Calu3 (cell line): ENCODE results near the gene DDX10. TPM values are rescaled to one million over a fixed set of nuclear protein-coding genes. Genes with fewer than 3 reads are reported as not detected.

ENCODE experiments used
- BruUV-seq: library from RNA; stranded (reverse); fragments of 400-500 nt; replicated peaks from 2 replicates; lab custom pipeline; 2021; lab: Mats Ljungman, UMichigan
- CTCF ChIA-PET: fragments of 300-600 bp; sonication (Branson Sonifier 250); formaldehyde crosslinking; loops from one replicate; lab custom pipeline; 2022; ENCODE audit warnings: antibody characterized with exemption; lab: Charles Lee
- DNase-seq: peaks from one replicate; pipeline ENCODE4 v3.0.0; 2022
- H3K27ac Mint-ChIP-seq: one replicate; pipeline ENCODE4 v1.8.0; 2022; ENCODE audit warnings: mixed read lengths; ENCODE audit not compliant: unreplicated experiment
- H3K27me3 Mint-ChIP-seq: one replicate; pipeline ENCODE4 v1.8.0; 2022; ENCODE audit warnings: mixed read lengths; ENCODE audit not compliant: unreplicated experiment
- H3K36me3 Mint-ChIP-seq: one replicate; pipeline ENCODE4 v1.8.0; 2022; ENCODE audit warnings: mild to moderate bottlenecking, moderate library complexity, mixed read lengths; ENCODE audit not compliant: insufficient read depth, unreplicated experiment
- H3K4me1 Mint-ChIP-seq: one replicate; pipeline ENCODE4 v1.8.0; 2022; ENCODE audit warnings: mild to moderate bottlenecking, low read depth, mixed read lengths; ENCODE audit not compliant: unreplicated experiment
- H3K4me3 Mint-ChIP-seq: one replicate; pipeline ENCODE4 v1.8.0; 2022; ENCODE audit warnings: mild to moderate bottlenecking, low read depth, moderate library complexity, mixed read lengths; ENCODE audit not compliant: unreplicated experiment
- H3K9me3 Mint-ChIP-seq: one replicate; pipeline ENCODE4 v1.8.0; 2022; ENCODE audit warnings: low read depth, mixed read lengths; ENCODE audit not compliant: unreplicated experiment
- intact Hi-C: fragments of 100-400 bp; cut with micrococcal nuclease; formaldehyde crosslinking; loops from one replicate; pipeline ENCODE4 v1.10.0; 2022; ENCODE audit not compliant: unreplicated experiment
- total RNA-seq: library from RNA; stranded (reverse); gene quantifications from 2 replicates; pipeline ENCODE4 v1.2.3, GENCODE V29; 2022
- TF ChIP-seq, protein P1 (sequence below): fragments of 200-600 bp; IDR thresholded peaks from one replicate; pipeline ENCODE4 v1.8.0; 2022; ENCODE audit warnings: antibody characterized with exemption; ENCODE audit not compliant: unreplicated experiment

Gene DDX10
- total RNA-seq, 1 experiment from 2014 or later, result 31.2 TPM

DNA sequence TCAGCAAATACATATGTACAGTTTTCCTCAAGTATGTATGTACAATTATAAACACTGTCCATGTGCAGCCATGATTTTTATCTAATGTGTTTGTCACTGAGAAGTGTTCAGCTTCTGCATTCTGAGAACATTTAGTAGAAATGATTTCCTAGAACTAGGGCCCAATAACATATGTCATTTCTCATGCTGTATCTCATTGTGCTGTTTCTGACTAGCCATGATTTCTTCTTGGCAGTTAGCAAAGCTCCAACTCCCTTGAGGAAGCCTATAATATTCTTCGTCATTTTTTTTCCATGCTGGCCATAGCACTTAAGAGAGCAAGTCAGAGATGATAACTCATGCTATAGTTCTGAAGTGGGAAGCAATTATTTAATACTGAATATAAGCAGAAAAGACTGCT, 187.8 kb downstream of the DDX10 start:
- no TSS peak for BruUV-seq
- no peak overlapping the region for H3K27ac Mint-ChIP-seq
- H3K4me1 Mint-ChIP-seq, result peaks cover 7% of the 10 kb centered on the region
- intact Hi-C loops, result no loop called here
- no peak overlapping the region for H3K4me3 Mint-ChIP-seq
- no peak for DNase-seq
- no peaks in the 10 kb centered on the region for H3K9me3 Mint-ChIP-seq
- TF ChIP-seq, protein P1, sequence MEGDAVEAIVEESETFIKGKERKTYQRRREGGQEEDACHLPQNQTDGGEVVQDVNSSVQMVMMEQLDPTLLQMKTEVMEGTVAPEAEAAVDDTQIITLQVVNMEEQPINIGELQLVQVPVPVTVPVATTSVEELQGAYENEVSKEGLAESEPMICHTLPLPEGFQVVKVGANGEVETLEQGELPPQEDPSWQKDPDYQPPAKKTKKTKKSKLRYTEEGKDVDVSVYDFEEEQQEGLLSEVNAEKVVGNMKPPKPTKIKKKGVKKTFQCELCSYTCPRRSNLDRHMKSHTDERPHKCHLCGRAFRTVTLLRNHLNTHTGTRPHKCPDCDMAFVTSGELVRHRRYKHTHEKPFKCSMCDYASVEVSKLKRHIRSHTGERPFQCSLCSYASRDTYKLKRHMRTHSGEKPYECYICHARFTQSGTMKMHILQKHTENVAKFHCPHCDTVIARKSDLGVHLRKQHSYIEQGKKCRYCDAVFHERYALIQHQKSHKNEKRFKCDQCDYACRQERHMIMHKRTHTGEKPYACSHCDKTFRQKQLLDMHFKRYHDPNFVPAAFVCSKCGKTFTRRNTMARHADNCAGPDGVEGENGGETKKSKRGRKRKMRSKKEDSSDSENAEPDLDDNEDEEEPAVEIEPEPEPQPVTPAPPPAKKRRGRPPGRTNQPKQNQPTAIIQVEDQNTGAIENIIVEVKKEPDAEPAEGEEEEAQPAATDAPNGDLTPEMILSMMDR, result no peak
- H3K27me3 Mint-ChIP-seq, result no peaks in the 10 kb centered on the region
- no peaks in the 10 kb centered on the region for H3K36me3 Mint-ChIP-seq
- CTCF ChIA-PET, result no interaction called here

DNA sequence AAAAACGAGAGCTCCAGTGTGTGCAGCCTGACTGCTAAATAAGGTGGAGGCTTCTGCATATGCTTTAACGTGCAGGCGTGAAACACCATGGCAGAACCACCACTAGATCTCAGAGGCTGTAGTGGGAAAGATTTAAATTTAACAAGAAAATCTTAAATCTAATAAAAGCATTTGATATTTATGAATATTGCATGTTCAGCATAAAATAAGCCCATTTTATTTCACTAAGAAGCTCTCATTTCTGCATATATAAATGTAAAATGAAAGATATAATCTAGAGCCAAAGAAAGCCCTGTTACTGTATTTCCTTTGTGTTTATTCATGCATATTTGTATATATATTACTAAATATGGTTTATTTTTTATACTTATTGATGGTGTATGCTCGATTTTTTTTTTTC, 188.3 kb downstream of the DDX10 start:
- TF ChIP-seq, protein P1, result no peak
- Mint-ChIP-seq H3K9me3 (no peaks in the 10 kb centered on the region), H3K27me3 (no peaks in the 10 kb centered on the region), H3K27ac (no peak overlapping the region), H3K4me1 (peaks cover 7% of the 10 kb centered on the region), H3K4me3 (no peak overlapping the region), H3K36me3 (no peaks in the 10 kb centered on the region)
- BruUV-seq, result no TSS peak
- DNase-seq, result no peak
- CTCF ChIA-PET, result no interaction called here
- intact Hi-C loops, result no loop called here

DNA sequence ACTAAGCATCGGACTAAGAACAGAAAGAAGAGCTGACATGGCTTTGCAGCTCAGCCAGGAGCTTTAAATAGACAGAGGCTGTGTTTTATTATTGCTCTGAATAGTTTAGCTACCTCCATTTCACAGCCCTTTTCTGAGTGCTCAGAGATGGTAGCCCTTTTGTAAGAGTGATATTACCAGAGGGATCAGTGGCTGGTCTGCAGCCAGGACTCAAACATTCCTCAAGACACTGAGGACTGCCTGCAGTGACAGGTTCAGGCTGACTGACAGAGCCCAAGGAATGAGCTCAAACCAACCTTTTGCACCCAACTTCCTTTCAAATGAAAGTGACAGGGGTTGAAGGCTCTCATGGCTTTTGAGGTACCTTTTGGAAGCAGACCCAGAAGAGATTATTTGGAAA, 189.0 kb downstream of the DDX10 start:
- Mint-ChIP-seq H3K27ac (no peak overlapping the region), H3K36me3 (no peaks in the 10 kb centered on the region), H3K9me3 (no peaks in the 10 kb centered on the region), H3K4me1 (peaks cover 7% of the 10 kb centered on the region), H3K27me3 (no peaks in the 10 kb centered on the region), H3K4me3 (no peak overlapping the region)
- DNase-seq, result no peak
- CTCF ChIA-PET, result interaction anchor here (0.7 kb wide), 1 partner anchor 33 kb away, joined by 3 read pairs; no protein-coding TSS in a partner anchor
- intact Hi-C loops, result no loop called here
- TF ChIP-seq, protein P1, result no peak
- BruUV-seq, result no TSS peak

DNA sequence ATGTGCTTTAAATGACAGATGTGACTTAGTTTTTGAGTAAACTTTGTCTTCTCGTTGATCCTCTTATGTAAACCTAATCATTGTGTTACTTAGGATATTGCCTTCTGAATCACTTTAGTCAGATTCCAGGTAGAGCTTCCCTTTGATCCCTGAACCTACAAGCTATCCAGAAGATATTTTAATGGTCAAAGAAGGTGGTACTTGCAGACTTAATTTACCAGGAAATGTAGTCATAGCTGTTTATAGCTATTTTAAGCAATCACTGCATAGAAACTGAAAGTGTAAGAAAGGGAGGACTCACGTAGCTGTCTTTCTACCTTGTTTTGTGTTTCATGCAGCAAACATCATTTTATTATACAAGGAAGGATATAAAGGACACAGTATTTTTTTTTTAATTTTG, 189.5 kb downstream of the DDX10 start:
- H3K4me3 Mint-ChIP-seq, result no peak overlapping the region
- peaks cover 7% of the 10 kb centered on the region for H3K4me1 Mint-ChIP-seq
- BruUV-seq, result no TSS peak
- H3K9me3 Mint-ChIP-seq, result no peaks in the 10 kb centered on the region
- CTCF ChIA-PET, result interaction anchor here (0.7 kb wide), 1 partner anchor 33 kb away, joined by 3 read pairs; no protein-coding TSS in a partner anchor
- no peak overlapping the region for H3K27ac Mint-ChIP-seq
- no peaks in the 10 kb centered on the region for H3K27me3 Mint-ChIP-seq
- TF ChIP-seq, protein P1, result no peak
- DNase-seq, result no peak
- H3K36me3 Mint-ChIP-seq, result no peaks in the 10 kb centered on the region
- intact Hi-C loops, result no loop called here
